T-helper 2 cell treated with Interferon-gamma antibody and Interleukin-4, amounts not matched to agents 100 ng/mL and 5 ng/mL, for 36 hours (primary cell): ENCODE measurements around the gene DGKA. TPM values are rescaled to one million over a fixed set of nuclear protein-coding genes. Genes with fewer than 3 reads are reported as not detected.
"Not testable (repeated sequence)": the region's sequence is repeated elsewhere in the genome, so short reads cannot be mapped to it uniquely, and the experiment has no call there.

Experiments used
- intact Hi-C: fragments of 100-400 bp; cut with micrococcal nuclease; formaldehyde crosslinking; loops from one replicate; pipeline ENCODE4 v1.15.1; 2023
- total RNA-seq: library from RNA; stranded (reverse); gene quantifications from 2 replicates; pipeline ENCODE4 v1.2.3, GENCODE V29; 2022

DGKA gene
- total RNA-seq, 1 donor from 2014 or later: 532 TPM

- intact Hi-C loops: loop anchor here (1.0 kb wide), 1 partner anchor 8 kb away; the partner anchor contains the start of gene RAB5B
Observed at GRCh38 chr12:55966408-55967281, 35.7 kb downstream of the DGKA start, which contains the start of gene CDK2. TSS of gene CDK2 (plus strand) at chr12:55966830. CDS start at chr12:55967009, 179 bp downstream.

GRCh38 chr12:55969356-55969755 lies 38.4 kb downstream of the DGKA start:
- intact Hi-C loops: no loop called here

DNA sequence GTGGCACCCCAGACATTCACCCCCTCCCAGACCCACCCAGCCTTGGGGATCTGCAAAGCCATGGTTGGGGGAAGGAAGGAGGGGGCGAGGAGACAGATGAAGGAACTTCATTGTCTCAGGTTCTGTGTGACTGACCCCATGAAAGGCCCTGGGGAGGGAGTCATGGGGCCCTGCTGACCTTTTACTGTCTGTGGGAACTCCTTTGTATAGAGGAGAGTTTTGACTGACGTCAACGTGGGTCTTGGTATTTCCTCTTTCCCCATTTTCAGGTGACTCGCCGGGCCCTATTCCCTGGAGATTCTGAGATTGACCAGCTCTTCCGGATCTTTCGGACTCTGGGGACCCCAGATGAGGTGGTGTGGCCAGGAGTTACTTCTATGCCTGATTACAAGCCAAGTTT lies 39.8 kb downstream of the DGKA start:
- intact Hi-C loops: loop anchor here (5.0 to 10.0 kb wide), 2 partner anchors 494 to 1972 kb away; partner anchors contain the start of genes ATP23 and SPRYD4

- intact Hi-C loops: loop anchor here (2.0 to 10.0 kb wide), 5 partner anchors 31 to 1970 kb away; partner anchors contain the start of genes ATP23, ESYT1, RPL41 and SPRYD4
Observed at GRCh38 chr12:55972042-55972441, 41.1 kb downstream of the DGKA start.

GRCh38 chr12:55972456-55972855 lies 41.5 kb downstream of the DGKA start:
- intact Hi-C loops: loop anchor here (2.0 to 10.0 kb wide), 5 partner anchors 32 to 1970 kb away; partner anchors contain the start of genes ATP23, ESYT1, RPL41 and SPRYD4

DNA sequence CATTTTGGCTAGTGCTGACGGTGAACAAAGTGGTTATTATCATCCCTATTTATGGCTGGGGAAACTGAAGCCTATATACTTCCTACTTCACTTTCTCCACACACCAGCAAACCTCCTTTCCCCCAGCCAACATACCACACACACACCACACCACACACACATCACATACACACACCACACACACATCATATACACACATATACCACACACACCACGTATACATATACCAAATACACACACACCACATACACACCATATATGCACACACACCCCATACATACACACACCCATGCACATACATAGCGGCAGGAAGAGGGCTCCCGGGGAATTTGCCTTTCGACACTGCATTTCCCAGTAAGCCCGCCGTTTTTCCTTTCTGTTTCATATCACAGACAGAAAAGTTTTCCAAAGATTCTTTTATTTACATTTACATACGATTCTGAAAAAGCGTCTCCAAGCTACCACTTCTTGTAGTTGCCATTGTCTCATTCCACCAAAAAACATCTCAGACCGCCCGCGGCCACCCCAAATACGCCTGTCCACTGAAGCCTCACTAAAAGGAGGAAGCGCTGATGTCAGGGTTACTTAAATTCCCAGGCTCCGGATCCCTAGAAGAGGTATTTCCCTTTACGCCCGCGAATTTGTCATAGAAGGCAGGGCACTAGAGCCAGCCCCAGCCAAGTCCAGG lies 42.1 kb downstream of the DGKA start:
- intact Hi-C loops: loop anchor here (1.0 to 10.0 kb wide), 10 partner anchors 32 to 1969 kb away; partner anchors contain the start of genes ATP23, DNAJC14, ESYT1 and ORMDL2

DNA sequence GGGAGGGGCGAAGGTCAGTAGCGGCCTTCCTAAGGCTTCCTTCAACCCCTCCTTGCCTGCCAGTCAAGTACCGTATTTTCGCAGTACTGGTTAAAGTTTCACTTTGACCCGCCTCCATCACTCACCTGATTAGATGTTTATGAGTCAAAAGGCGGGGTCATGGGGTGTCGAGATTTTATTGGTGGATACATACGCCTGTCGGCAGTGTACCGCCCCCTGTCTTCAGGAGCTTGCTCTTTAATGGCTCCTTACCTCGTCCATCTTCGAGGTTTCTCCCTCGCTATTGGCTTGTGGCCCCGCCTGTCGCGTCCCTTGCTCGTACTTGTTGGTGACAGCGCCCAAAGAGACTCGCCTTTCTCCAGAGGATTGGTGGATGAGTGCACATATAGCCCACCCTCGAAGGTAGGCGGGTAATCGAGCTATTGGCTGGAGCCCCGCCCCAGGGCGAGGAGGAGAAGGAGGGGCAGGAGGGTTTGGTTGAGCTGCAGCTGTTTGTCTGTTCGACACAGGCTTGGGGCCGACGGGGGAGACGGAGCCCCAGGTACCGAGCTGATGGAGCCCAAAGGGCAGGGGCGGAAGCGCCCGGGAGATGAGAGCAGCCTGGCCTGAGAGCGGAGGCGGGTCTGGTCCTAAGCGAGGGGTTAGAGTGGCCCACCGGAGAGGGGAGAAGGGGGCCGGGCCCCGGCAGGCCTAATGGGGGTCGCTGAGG lies 42.8 kb downstream of the DGKA start, which contains the start of gene RAB5B:
Gene RAB5B, plus strand, starts transcription at position 480 of the 709 bp plus-strand sequence. CDS start 12,883 bp downstream, outside the sequence.
- intact Hi-C loops: loop anchor here (1.0 to 10.0 kb wide), 11 partner anchors 7 to 1969 kb away; partner anchors contain the start of genes ATP23, CDK2, DNAJC14 and ESYT1

- intact Hi-C loops: loop anchor here (1.0 to 10.0 kb wide), 3 partner anchors 8 to 1968 kb away; partner anchors contain the start of genes ATP23, CDK2, PMEL and SPRYD4
Observed at GRCh38 chr12:55974308-55974730, 43.4 kb downstream of the DGKA start.

DNA sequence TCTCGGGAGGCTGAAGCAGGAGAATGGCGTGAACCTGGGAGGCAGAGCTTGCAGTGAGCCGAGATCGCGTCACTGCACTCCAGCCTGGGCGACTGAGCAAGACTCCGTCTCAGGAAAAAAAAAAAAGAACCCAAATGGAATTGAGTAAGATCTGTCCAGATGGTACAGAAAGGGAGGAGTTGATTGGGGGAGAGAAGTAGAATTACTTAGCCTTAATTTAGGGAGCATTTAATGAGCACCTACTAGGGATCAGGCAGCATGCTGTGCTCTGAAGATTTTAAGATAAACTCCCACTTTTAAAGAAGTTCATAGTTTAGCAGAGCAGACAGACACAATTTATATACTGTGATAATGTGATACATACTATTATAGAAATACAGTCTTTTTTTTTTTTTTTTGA lies 47.4 kb downstream of the DGKA start:
- intact Hi-C loops: loop anchor here (10.0 kb wide), 1 partner anchor 486 kb away; the partner anchor contains the start of gene SPRYD4

DNA sequence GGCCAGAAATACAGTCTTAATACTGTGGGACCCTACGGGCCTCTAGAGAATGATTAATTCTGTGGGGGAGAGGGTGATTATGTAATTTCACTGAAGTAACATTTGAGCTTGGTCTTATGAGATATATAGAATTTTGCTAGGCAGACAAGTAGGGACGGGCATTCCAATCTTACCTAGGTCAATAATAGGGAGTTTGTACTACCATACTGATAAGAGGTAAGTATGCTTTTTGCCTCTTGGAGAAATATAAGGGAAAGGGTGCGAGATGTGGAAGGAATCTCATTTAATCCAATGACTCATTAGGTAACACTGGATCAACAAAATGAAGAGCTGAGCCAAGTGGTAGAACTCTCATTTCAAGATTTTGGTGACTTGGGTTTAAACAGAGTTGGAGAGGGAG lies 48.1 kb downstream of the DGKA start:
- intact Hi-C loops: loop anchor here (10.0 kb wide), 1 partner anchor 486 kb away; the partner anchor contains the start of gene SPRYD4

- intact Hi-C loops: not testable (repeated sequence)
Observed at GRCh38 chr12:55981882-55982281, 50.9 kb downstream of the DGKA start.

DNA sequence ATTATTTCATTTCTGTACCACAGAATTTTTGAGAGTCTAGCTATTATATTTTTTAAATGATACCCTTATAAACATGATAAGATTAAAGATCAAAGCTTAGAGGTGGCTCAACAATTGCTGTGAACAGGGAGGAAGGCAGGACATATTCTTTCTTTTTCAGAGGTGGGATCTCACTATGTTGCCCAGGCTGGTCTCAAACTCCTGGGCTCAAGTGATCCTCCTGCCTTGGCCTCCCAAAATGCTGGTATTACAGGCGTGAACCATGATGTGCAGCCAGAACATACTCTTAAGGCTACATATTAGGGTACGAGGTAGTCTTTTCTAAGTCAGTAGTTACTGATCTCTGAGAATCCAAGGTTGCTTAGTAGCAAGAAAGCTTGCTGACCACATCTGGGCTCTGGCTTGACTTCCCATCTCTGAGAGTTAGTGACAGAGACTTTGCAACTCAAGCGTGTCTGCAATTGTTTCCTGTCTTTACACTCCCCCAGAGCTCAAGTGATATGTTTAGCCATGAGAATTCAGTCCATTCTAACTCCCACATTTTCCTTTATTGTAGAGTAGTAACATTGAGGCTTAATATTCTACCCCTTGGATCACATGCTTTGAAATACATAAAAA lies 51.5 kb downstream of the DGKA start:
- intact Hi-C loops: no loop called here

- intact Hi-C loops: no loop called here
Observed at GRCh38 chr12:55983232-55983842, 52.4 kb downstream of the DGKA start.

DNA sequence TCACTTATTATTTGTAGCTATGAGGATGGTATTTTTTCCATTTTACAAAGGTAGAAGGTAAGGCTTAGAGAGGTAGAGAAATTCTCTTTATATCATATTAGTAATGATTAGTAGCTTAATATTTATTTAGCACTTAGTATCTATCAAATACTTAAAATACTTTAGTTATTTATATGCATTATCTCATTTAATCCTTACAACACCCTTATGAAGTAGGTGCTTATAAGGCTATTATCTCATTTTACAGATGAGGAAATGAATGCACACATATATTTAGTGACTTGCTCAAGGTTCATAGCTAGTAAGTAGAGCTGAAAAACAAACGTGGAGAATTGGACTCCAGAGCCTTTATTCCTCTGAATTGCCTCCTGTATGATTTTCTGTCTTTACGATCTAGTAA lies 53.9 kb downstream of the DGKA start:
- intact Hi-C loops: no loop called here

GRCh38 chr12:55985341-55985740 lies 54.4 kb downstream of the DGKA start:
- intact Hi-C loops: no loop called here

DNA sequence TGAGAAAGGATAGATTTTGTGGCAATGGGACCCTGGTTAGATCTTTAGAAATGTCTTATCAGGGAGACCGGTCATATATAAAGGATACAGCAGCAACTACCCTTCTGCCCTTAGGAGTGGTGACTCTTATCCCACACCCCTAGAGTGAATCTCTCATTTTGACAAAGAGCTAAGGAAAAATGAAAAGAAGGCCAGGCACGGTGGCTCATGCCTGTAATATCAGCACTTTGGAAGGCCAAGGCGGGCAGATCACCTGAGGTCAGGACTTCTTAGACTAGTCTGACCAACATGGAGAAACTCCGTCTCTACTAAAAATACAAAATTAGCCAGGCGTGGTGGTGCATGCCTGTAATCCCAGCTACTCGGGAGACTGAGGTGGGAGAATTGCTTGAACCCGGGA lies 55.0 kb downstream of the DGKA start:
- intact Hi-C loops: not testable (repeated sequence)

DNA sequence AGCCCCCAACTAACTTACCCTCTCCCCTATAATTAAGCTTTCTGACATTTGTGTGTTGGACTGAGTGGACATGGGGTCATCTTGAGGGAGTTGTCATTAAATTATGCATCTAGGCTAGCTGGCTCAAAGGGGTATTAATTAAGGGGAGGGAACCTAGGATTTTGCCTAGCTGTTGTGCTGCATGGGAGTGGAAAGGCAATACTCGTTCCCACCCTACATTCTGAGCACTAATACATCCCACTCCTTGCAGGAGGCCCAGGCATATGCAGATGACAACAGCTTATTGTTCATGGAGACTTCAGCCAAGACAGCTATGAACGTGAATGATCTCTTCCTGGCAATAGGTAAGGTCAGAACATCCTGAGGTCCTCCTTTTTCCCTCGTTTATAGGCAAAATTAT lies 60.1 kb downstream of the DGKA start:
- intact Hi-C loops: no loop called here

DNA sequence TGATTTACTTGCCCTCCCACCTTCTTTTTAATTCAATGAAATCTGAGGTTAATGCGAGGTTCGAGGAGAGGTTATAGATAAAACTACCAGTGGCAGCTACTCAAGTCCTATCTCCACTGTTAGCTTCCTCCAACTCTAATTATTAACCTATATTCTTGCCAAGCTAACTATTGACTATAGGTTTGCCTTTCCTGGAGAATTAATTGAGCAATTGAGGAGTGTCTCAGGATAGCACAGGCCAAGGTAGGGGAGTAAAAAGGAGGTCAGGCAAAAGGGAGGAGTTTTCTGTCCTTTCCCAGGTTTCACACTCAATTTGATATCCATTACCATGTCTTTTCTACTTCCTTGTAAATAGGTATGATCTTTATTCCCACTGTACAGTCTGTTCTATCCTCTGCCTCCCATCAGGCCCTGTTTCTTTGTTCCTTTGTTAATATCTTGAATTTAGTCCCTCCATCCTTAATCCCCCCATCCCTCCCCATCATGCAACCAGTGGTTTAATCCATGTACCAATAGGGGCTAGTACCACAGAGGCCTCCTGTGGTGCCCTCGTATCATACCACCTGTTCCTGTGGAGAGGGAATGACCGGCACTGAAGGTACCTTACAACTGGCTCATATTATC lies 62.4 kb downstream of the DGKA start:
- intact Hi-C loops: no loop called here

GRCh38 chr12:55995366-55995765 lies 64.4 kb downstream of the DGKA start:
- intact Hi-C loops: no loop called here
